Effector CD8-positive, alpha-beta T cell (primary cell): ENCODE measurements around the gene GALNT9.
"Not testable (repeated sequence)": the region's sequence is repeated elsewhere in the genome, so short reads cannot be mapped to it uniquely, and the experiment has no call there.

Experiments used
- DNase-seq: peaks from one replicate; lab custom pipeline; 2025; lab: John Stamatoyannopoulos, UW

The GALNT9 gene

DNA sequence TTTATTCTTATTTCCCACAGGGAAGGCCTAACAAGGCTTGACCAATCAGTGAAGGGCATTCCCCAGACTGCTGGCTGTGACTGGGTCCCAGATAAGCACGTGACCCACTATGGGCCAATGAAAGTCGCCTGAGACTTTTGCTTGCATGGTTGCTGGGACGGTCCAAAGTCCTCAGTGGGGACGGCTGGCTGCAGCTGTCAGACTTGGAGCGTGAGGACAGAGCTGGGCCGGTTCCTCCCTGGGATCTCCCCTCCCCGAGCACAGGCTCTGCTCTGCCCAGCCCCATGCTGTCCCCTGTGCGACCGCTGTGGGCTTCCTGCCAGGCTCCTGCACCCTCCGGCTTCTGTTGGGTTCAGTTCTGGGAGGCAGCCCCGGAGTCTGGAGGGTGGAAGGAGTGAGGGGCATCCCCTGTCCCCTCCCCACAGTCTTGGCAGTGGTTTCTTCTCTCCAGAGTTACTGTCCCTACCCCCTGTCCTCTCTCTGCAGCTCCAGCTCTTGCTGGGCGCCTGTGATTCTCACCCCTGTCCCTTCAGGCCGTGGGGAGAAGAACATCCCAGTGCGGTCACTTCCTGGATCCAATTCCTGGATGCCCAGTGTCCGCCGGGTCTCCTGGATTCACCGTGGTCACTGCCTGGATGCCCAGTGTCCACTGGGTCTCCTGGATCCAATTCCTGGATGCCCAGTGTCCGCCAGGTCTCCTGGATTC, 50.1 kb downstream of the GALNT9 start:
- DNase-seq = no peak

DNA sequence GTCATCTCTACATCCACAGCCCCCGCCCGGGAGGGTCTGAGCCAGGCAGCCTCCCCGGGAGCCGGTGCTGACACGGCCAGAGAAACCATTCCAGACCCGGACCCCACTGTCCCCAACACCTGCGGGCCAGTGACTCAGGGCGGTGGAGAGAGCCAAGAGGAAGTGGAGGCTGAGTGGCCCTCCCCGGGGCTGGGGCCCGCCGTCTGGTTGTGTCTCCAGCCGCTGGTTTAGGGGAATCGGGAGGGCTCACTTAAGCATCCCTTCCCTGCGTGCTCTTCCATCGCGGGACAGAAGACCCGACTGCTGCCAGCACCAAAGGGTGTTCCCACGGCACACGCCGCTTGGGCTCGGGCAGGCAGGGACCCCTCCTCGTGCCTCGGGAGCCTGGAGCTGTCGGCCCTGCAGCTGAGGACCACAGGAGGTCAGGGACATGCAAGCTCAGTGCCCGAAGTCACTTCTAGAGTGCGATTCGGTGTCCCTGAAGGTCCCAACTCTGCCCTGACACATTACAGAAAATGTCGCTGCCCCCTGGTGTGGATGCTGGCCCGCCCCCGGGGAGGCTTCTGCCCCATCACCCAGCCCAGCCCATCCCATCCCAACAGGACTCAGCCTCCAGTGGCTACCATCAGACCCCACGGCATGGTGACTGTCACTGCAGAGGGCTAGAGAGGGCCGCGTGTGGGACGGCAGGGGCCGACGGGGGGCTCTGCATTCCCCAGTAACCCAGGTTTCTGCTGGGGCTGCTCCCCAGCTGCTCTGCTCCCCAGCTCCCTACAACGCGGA, 50.8 kb downstream of the GALNT9 start:
- DNase-seq = no peak

- no peak for DNase-seq
Observed at GRCh38 chr12:132277949-132278348, 51.4 kb downstream of the GALNT9 start.

DNA sequence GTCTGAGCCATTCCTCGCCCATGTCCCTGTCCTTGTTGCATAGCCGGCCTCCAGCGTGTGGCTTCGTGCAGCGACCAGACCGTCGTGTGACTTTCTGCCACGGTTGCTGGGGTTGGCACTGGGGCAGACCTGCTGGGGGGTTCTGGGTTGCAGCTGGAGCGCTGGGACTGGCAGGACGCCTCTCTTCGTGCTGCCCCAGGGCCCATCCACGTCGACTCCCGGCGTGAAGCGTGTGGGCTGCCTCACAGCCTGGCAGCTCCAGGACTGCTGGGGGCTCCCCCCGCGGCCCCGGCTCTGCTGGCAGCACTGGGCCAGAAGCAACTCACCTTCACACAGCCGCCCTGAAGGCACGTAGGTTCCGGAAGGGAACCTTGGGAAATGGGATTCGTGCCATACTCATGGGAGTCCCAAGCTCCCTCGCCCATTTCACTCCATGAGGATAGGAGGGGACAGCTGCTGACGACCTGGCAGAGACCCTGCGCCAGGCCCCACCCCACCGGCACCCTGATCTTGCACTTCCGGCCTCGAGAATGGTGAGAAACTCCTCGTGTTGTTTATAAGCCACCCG, 51.9 kb downstream of the GALNT9 start:
- no peak for DNase-seq

DNA sequence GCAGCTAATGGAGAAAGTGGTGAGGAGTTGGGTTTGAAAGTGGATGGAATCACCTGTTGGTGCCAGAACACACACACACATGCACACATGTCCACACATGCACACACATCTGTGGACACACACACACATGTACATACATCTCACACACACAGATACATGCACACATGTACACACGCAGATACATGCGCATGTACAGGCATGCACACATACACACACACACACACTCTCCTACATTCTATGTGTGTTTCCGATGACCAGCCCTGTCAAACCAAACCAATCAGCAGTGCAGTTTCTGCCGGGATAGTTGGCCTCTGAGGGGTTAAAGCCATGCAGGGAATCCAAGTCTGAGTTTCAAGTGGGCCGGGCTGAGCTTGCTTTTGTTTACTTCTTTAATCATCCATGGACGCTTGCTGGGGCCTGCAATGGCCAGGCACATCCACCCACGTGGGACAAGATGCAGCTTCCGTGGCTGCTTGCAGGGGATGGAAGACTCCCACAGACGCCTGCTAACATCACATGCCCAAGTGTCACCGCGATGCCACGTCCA, 52.5 kb downstream of the GALNT9 start:
- no peak for DNase-seq

GRCh38 chr12:132276066-132276826, 53.1 kb downstream of the GALNT9 start:
- no peak for DNase-seq

DNA sequence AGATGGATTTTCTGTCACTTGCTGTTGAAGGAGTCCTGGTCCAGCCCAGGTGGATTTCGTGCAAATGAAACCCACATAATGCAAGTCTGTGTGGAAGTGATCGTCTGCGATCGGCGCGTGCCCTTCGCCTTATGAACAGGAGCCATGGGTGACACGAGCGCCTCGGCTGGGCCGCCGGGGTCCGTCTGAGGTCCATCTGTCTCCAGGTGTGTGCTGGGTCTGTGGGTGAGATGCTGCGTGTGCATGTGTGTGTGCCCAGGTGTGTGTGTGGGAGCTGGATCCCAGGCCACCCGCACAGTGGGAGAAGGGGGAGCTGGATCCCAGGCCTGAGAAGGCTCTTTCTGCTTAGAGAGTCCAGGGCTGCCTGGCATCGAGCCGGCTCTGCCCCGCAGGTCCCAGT, 53.8 kb downstream of the GALNT9 start:
- no peak for DNase-seq

DNA sequence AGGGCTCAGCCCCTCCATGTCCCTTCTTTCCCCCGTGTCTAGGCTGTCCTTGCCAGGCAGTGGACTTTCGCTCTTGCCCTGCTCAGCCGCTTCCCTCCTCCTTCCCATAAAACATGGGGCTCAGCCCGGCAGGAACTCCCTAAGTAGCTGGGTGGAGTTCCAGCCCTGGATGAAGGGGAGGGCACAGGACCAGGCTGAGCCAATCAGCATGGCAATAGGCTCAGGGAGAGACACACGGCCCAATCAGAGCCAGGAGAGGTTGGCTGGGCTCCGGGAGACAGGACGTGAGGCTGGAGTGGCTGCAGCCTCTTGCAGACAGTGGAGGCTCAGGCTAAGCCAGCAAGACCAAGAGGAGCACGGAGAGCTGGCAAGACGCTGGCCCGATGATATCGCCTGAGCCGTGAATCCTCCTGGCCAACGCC, 54.3 kb downstream of the GALNT9 start:
- no peak for DNase-seq

DNA sequence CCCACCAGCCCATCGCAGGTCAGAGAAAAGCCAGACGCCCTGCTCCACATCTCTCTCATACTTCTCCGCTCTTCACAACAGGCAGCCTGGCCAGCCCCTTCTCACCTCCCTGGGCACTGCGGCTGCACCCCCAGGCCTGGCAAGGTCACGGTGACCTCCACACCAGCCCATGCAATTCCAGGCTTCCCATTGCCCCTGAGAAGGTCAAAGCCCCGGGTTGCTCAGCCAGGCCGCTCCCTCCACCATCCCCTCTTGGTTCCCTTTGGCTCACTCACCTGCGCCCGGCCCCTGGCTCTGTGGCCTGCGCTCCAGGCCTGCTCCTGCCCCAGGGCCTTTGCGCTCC, 55.4 kb downstream of the GALNT9 start:
- DNase-seq = no peak

GRCh38 chr12:132272711-132273110, 56.7 kb downstream of the GALNT9 start:
- no peak for DNase-seq

- no peak for DNase-seq
Observed at GRCh38 chr12:132271755-132272092, 57.7 kb downstream of the GALNT9 start.

GRCh38 chr12:132270969-132271754, 58.2 kb downstream of the GALNT9 start:
- no peak for DNase-seq

DNA sequence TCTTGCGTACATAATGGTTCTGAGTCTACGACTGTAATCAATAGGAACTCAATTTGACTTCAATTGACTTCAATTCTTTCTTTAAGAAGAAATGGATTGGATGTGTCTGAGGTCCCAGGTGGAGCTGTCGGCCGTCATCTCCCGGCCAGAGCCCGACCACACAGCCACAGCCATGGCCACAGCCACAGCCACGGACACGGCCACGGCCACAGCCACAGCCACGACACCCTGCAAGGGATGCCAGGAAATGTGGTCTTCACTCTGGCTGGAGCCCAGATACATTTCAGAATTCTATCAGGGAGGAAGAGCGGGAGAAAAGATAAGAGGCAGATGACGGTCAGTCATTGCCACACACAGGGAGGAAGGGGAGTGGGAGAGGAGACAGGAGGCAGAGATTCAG, 58.9 kb downstream of the GALNT9 start:
- DNase-seq = no peak

DNA sequence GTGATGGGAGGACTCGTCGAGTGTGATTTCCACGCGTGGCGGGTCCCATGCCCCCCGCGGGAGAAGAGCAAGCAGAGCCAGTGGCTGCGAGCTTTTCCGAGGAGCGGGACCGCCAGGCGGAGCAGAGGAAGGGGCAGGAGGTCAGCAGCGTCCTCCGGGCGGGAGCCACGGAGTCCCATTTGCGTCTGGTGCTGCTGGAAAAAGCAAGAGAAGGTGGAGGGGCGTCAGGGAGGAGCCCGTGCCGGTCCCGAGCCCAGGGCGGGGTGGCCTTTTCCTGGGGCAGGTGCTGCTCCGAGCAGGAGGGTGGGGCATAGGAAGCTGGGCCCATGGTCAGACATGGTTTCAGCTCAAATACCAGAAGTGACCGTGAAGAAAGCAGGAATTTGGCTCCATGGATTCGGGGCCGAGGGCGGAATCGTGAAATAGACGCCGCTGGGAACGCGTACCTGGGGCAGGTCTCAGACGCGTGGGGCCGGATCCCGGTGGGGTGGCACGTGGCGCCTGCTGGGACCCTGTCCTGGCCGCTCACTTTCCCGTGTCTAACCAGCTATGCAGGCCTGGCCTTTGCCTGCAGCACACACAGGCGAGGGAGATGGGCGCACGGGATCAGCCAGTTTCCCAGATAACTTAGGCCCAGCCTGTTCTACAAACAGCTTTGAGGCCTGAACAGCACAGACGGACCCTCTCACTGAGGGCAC, 60.0 kb downstream of the GALNT9 start:
- DNase-seq = no peak

- no peak for DNase-seq
Observed at GRCh38 chr12:132268674-132269073, 60.7 kb downstream of the GALNT9 start.

DNA sequence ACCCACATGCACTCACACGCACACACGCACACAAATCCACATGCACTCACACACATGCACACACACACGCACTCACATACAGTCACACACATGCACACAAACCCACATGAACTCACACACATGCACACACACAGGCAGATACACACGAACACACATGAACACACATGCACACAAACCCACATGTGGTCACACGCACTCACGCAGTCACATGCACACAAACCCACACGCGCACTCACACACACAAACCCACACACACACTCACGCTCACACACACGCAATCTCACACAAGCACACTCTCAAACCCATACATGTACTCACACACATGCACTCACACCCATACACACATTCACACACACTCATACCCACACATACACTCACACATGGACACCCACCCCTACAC, 61.5 kb downstream of the GALNT9 start:
- no peak for DNase-seq

DNA sequence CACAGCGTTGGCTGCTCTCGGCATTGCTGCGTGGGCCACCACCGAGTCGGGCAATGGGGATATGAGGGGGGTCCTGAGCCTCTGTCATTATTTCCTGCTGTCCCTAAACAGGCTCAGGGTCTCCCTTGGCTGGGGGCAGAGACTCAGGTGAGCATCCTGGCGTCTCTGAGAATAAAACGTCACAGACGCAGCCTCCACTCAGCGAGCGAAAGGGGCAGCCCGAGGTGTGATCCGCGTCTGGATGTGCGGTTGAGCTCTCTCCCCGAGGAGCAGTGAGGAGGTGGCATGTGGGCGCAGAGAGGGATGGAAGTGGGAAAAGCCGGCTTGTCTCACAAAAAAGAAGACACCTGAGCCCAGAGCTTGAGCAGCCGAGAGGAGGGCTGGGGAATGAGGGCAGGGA, 62.6 kb downstream of the GALNT9 start:
- DNase-seq = no peak

DNA sequence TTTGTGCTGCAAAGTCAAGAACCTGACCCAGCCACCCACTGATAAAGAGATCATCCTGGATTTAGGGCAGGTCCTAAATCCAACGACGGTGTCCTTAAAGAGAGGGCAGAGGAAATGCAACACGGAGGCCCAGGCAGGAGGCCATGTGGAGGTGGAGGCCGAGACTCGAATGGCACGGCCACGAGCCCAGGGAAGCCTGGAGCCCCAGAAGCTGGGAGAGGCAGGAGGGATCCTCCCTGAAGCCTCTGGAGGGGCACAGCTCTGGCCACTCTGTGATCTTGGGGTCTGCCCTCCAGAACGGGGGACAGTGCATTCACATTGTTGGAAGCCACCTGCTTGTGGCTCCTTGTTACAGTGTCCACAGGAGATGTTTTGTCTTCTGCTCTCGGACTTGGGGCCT, 63.0 kb downstream of the GALNT9 start:
- DNase-seq = no peak

GRCh38 chr12:132265822-132266221, 63.6 kb downstream of the GALNT9 start:
- DNase-seq = not testable (repeated sequence)

DNA sequence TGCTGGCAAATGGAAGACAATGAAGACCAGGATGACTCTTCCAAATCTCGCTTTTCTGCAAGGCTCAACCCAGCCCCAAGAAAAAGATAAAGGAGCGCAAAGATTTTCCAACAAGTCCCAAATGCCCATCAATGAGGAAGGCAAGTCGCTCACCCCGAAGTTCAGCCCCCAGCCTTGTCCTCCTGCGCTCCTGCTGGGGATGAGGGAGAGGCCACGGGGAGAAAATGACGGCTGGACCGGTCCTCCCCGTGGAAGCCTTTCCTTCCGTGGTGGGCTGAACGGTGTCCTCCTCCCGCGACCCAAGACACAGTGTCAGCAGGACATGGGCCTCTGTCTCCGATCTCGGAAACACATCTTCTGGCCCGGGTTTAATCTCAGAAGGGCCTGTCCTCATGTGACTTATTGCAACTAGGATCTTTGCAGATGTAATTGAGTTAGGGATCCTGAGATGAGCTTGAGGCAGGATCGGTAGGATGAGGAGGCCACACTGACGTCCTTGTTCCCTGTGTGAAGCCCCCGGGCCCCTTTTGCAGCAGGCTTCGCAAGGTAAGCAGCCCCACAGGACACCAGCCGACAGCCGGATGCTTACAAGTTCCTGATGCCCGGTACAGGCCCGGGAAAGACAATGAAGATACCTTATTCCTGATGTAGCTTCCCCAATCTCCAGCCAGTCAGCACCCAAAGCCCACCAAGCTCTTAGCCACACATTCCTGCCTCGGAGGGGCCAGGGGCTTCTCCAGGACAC, 64.2 kb downstream of the GALNT9 start:
- DNase-seq = no peak
